NOMO-1 treated with dmso at 0.1 percent for 144 hours (cell line): ENCODE data around the gene GGN.
A peak's percentile ranks its signal among the peaks of the same experiment; 100 is the strongest.
"Not testable (repeated sequence)": the region's sequence is repeated elsewhere in the genome, so short reads cannot be mapped to it uniquely, and the experiment has no call there.

Source experiments
- DNase-seq: peaks from one replicate; lab custom pipeline; 2025; ENCODE audit not compliant: unreplicated experiment; lab: John Stamatoyannopoulos, UW

GGN gene

GRCh38 chr19:38412491-38412890 is 24.7 kb upstream of the GGN start:
- no peak for DNase-seq

GRCh38 chr19:38411898-38412297 is 24.1 kb upstream of the GGN start:
- not testable (repeated sequence) for DNase-seq

GRCh38 chr19:38411041-38411712 is 23.3 kb upstream of the GGN start:
- DNase-seq = no peak

GRCh38 chr19:38410407-38410806 is 22.6 kb upstream of the GGN start:
- DNase-seq = not testable (repeated sequence)

- no peak for DNase-seq
Measured at GRCh38 chr19:38409631-38410133, 21.8 kb upstream of the GGN start.

- DNase-seq = no peak
Measured at GRCh38 chr19:38405276-38405675, 17.4 kb upstream of the GGN start.

GRCh38 chr19:38404858-38405257 is 17.0 kb upstream of the GGN start:
- no peak for DNase-seq

- DNase-seq = peak; percentile 95
Measured at GRCh38 chr19:38402967-38403674, 15.3 kb upstream of the GGN start, which contains the start of gene FAM98C. TSS of gene FAM98C (plus strand) at chr19:38403093. CDS start at chr19:38403154, 61 bp downstream.

- no peak for DNase-seq
Measured at GRCh38 chr19:38402623-38402966, 14.8 kb upstream of the GGN start.

- no peak for DNase-seq
Measured at GRCh38 chr19:38401148-38401547, 13.3 kb upstream of the GGN start.

- no peak for DNase-seq
Measured at GRCh38 chr19:38400361-38400760, 12.5 kb upstream of the GGN start.

- DNase-seq = no peak
Measured at GRCh38 chr19:38399537-38399936, 11.7 kb upstream of the GGN start.

- DNase-seq = no peak
Measured at GRCh38 chr19:38399081-38399480, 11.2 kb upstream of the GGN start.

GRCh38 chr19:38395381-38396114 is 7.7 kb upstream of the GGN start:
- DNase-seq = no peak

GRCh38 chr19:38394488-38394887 is 6.7 kb upstream of the GGN start:
- DNase-seq = no peak

GRCh38 chr19:38392707-38393308 is 5.0 kb upstream of the GGN start:
- DNase-seq = no peak

GRCh38 chr19:38391911-38392464 is 4.2 kb upstream of the GGN start:
- DNase-seq = no peak

GRCh38 chr19:38389957-38390924 is 2.4 kb upstream of the GGN start:
- no peak for DNase-seq

GRCh38 chr19:38389101-38389925 is 1.5 kb upstream of the GGN start:
- DNase-seq = no peak
